22Rv1 (cell line): ENCODE measurements around the gene MT1X.

ENCODE experiments used
- H3K27ac ChIP-seq: fragments of 450-650 bp; 2 replicates; pipeline ENCODE4 v1.5.1; 2017
- ZFX ChIP-seq: fragments of 450-650 bp; IDR thresholded peaks from 2 replicates; pipeline ENCODE4 v1.6.1; 2017; ENCODE audit warnings: antibody characterized with exemption, borderline replicate concordance
- TF ChIP-seq, protein P1 (sequence below): fragments of 450-650 bp; IDR thresholded peaks from 2 replicates; pipeline ENCODE4 v1.5.1; 2017; ENCODE audit warnings: mild to moderate bottlenecking

MT1X gene

DNA sequence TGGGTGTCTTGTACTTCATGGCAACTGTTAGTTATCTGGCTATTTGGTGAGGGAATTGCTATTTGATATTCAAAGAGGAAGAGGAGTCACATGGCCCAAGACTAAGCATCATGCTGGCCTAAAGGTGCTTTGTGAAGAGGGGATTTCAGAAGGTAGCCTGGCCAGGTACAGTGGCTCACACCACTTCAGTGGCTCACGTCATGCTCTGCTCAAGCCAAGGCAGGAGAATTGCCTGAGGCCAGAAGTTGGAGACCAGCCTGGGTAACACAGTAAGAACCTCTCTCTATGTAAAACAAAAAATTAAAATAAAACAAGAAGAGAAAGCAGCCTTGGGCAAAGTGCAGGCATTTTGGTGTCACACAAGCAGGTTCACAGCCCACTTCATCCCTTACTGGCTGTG, 37.0 kb upstream of the MT1X start:
- H3K27ac ChIP-seq = no peak overlapping the region
- TF ChIP-seq, protein P1, sequence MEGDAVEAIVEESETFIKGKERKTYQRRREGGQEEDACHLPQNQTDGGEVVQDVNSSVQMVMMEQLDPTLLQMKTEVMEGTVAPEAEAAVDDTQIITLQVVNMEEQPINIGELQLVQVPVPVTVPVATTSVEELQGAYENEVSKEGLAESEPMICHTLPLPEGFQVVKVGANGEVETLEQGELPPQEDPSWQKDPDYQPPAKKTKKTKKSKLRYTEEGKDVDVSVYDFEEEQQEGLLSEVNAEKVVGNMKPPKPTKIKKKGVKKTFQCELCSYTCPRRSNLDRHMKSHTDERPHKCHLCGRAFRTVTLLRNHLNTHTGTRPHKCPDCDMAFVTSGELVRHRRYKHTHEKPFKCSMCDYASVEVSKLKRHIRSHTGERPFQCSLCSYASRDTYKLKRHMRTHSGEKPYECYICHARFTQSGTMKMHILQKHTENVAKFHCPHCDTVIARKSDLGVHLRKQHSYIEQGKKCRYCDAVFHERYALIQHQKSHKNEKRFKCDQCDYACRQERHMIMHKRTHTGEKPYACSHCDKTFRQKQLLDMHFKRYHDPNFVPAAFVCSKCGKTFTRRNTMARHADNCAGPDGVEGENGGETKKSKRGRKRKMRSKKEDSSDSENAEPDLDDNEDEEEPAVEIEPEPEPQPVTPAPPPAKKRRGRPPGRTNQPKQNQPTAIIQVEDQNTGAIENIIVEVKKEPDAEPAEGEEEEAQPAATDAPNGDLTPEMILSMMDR = no peak
- TF ChIP-seq ZFX = no peak

DNA sequence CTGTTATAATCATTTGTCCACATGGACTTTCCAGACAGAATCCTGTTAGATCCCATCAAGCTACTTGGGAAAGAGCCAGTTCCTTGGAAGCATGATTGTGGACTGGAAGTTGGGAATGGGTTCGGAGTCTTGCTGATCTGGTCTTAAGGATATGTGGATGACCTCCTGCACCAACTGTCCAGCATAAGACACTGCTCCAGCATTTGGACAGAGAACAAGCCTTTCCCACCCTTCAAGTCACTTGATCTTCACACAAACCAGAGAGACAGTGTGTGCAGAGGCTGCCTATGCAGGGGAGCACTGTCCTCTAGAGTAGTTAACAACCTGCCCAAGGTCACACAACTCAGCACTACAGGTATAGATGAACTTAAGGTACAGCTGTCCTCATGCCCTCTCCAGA, 36.4 kb upstream of the MT1X start:
- no peak overlapping the region for H3K27ac ChIP-seq
- no peak for TF ChIP-seq ZFX
- TF ChIP-seq, protein P1 = no peak

DNA sequence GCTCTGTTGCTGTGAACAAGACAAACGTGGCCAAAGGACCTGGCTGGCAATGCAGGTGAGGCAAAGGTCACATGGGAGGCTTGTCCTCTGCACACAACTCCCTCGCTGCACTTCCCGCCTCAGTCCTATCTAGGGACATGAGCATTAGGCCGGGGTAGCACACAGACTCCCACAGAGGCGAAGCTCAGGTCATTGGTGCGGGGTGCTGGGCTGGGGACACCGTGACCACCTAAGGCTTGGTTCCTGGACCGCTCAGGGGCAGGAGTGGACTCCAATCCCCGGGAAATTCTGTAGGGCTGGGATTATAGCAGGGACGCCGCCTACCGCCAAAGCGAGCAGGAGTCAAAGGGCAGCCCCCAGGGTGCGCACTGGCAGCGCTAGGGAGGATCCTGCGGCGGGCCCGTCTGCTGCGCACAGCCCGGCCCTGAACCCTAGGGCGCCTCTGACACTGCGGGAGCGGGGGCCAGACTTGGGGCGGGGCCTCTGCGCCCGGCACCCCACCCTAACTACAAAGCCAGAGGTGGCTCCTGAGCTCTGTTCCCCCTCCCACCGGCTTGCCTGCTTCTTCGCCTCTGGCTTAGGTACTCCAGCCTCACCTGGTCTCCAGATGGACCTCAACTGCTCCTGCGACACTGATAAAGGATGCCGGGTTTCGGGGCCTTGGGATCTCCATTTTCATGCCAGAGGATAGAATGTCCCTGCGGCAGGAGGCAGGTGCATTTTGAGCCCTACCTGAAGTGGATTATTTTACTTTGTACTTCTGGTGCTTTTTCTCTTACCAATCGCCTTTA, 34.4 kb upstream of the MT1X start:
- H3K27ac ChIP-seq = no peak overlapping the region
- TF ChIP-seq, protein P1 = no peak
- no peak for TF ChIP-seq ZFX

DNA sequence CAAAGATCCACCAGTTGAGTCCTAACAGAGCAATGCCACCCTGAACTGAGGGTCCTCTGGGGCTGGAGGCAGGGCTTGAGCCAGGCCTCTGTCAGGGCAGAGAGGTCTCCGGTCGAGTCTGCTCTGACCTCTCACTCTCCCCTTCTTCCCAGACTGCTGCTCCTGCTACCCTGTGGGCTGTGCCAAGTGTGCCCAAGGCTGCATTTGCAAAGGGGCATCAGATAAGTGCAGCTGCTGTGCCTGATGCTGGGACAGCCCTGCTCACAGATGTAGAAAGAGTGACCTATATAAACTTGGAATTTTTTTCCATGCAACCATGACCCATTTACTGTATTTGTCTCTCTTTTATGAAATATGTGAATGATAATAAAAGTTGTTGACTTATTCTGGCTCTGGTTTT, 33.0 kb upstream of the MT1X start:
- no peak for TF ChIP-seq ZFX
- TF ChIP-seq, protein P1 = no peak
- no peak overlapping the region for H3K27ac ChIP-seq

DNA sequence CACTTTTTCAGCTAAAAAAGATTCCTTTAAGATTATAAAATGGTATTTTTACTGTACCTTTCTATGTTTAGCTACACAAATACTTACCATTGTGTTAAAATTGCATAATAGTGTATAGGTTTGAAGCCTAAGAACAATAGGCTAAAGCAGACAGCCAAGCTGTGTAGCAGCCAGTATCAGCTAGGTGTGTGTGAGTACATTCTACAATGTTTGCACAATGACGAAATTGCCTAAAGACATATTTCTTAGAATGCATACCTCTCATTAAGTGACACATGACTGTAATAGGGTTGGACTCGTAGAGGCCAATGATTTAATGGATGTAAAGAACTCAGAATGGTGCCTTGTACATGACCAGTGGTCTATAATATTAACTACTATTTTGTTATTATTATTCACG, 32.5 kb upstream of the MT1X start:
- TF ChIP-seq, protein P1 = no peak
- no peak for TF ChIP-seq ZFX
- H3K27ac ChIP-seq = no peak overlapping the region

DNA sequence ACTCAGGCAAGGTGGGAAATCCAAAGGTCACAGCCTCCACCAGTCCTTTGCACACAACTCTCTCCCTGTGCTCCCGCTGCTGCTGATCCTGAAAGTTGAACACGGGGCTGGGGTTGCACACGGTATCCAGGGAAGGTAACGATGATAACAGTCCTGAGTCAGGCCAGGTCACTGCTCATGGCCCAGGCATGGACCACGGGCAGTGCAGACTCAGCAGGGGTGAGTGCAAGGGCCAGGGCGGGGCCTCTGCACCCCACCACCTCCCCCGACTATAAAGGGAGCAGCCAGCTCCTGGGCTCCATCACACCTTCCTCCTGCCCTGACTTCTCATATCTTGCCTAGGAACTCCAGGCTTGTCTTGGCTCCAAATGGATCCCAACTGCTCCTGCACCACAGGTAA, 30.7 kb upstream of the MT1X start, which contains the start of gene MT1B:
Gene MT1B, plus strand, starts transcription at position 301 of the 400 bp plus-strand sequence. Its CDS starts 68 bp downstream, at position 369.
- TF ChIP-seq ZFX = no peak
- TF ChIP-seq, protein P1 = no peak
- no peak within 1 kb of the TSS for H3K27ac ChIP-seq

DNA sequence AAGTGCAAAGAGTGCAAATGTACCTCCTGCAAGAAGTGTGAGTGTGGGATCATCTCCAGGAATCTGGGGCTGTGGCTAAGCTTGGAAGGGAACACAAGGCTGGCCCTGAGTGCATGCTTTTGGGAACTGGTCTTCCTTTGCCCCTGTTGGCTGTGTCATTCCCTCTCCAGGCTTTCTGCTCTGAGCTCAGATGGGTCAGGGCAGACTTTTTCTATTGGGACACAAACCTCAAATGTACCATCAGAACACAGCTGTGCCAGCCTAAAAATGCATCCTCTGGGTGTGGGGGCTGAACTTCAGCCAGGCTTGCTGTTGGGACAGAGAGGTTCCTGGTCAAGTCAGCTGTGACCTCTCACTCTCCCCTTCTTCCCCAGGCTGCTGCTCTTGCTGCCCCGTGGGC, 29.7 kb upstream of the MT1X start:
- no peak overlapping the region for H3K27ac ChIP-seq
- TF ChIP-seq, protein P1 = no peak
- TF ChIP-seq ZFX = no peak
